Measurements from ENCODE around the gene ELMO1.

Gene ELMO1

GRCh38 chr7:37448636-37449361 is at the start of gene ELMO1:
Gene ELMO1 (minus strand): TSS chr7:37448864. CDS start chr7:37342690, 106,174 bp downstream.
- peak; percentile 92 for DNase-seq

DNA sequence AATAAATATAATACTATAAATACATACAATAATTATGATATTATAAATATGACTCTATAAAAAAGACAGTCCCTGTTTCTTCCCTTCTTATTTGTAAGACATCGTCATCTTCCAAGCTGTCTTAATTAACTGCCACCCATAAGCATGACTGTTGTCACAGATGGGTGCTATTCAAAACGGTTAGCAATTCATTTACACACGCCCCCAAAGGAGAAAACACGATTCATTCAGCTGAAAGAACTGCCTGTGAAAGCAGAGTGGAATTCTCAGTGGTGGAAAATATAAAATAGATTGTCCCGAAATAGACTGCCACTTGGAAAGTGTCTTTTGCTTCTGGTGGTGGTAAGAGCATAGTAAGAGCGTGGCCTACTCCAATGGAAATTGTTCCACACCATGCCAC is 48.9 kb upstream of the ELMO1 start:
- DNase-seq, result no peak

DNA sequence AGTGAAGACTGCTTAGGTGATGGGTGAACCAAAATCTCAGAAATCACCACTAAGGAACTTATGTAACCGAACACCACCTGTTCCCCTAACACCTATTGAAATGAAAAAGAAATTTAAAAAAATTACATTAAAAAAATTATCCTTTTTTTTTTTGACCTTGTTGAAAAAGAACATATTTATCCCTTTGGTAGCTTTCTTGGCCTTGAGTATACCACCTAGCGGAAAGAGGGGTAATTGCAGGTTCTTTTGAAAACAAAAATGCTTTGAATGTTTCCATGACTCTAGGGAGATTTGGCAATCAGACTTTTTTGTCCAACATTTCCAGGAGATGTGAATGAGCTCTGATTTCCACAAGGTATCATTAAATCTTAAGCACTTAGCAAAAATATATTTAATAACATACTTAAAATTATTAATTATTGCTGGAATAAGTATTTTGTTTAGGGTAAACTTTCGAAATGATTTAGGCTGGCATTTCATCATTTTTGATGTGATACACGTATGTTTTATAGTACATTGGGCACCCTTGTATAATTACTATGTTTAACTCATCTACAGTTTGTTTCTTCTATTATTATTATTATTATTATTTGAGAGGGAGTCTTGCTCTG is 47.0 kb upstream of the ELMO1 start:
- DNase-seq, result peak; percentile 74

DNA sequence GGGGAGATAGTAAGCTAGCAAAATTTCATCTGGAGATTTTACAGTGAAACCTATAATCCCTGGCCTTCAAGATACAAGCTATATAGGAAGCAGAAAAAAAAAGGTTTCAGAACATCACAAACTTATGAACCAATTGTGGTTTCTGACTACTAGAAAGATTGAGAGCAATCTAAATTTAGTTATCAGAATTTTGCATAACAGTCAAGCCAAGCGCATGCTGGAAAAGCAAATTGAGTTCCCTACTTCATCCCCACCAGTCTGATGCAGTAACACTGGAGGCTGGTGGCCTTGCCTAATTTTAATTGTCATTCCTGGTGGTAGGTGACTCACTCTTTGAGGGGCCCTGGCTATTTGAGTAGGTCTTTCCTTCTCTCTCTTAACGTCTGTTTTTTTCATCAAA is 46.3 kb upstream of the ELMO1 start:
- peak; percentile 18 for DNase-seq

GRCh38 chr7:37493810-37494209 is 45.1 kb upstream of the ELMO1 start:
- no peak for DNase-seq

DNA sequence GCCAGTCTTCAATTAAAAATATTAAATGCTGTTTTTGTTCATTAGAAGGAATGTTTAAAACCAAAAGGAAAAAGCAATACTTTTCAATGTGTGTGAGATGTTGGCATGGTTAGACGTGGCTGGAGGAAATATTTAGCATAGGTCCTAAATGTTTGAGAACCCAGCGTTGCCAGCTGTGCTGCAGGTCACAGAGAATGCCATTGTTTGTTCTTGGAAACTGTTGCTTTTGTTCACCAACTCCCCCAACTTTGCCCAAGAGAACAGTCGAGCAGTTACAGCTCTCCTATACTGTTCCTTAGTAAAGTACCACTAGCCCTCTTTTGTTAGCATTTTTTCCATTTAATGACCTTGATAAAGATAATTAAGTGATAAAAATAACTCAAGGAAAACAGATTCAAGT is 44.5 kb upstream of the ELMO1 start:
- no peak for DNase-seq

GRCh38 chr7:37491919-37492694 is 43.4 kb upstream of the ELMO1 start:
- no peak for DNase-seq

DNA sequence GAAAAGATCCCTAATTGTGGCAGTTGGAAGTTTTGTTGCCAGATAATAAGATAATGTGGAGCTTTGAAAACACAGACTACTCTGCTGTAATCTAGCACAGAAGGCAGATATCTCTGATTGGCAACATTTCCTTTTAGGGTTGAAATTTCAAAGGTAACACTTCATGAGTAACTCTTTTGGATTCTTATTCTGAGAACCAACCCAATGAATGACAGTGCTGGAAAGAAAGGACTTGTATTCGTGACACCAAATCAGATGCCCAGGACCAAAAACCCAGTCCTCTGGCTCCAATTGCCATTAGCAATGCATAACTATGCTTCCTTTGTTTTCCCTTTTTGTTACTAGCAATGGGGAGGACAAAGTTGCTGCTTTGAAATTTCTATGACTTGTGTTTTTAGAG is 41.0 kb upstream of the ELMO1 start:
- no peak for DNase-seq

DNA sequence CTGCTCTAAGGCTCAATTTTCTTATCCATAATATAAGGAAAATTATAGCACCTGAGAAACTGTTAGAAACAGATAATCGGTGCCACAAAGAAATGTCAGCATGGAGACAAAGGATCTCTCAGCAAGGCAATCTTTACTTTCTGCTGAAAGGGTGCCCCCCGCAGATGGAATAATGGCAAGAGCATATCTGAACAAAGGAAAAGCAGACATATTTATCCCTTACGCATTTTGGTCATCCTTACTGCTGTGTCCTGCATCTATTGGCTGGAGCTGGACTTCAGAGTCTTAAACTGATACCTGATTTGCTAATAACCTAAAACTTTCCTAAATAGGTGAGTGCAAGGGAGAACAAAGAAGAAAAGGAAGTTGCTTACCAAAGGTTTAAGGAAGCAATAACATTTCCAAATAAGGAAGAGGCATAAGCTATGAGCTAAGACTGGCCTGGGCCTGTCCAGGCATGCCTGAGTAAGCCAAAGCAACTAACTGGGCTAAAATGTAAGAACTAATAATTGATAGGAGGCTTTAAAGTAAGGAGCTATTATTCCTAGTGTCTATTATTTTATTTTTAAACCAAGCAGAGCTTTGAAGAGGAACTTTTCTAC is 39.6 kb upstream of the ELMO1 start:
- peak; percentile 16 for DNase-seq

GRCh38 chr7:37484426-37485073 is 35.9 kb upstream of the ELMO1 start:
- no peak for DNase-seq

DNA sequence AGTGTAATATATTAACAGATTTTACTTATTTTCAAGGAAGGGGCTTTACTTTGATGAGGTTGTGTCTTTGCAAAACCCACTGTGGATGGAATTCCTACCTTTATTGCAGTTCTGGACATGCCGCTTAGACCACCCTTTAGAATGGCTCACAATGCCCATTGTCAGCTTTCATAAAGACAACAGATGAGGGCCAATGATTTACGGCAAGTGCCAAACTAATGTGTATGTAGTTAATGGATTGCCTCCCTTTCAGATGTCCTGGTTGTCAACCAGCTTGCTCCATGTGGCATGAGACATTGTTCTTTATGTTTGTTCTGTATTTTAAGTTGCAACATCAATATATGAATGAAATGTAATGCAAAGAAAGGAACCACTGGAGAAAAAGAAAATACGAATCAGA is 35.0 kb upstream of the ELMO1 start:
- DNase-seq, result no peak

- DNase-seq, result no peak
Measured at GRCh38 chr7:37482953-37483352, 34.3 kb upstream of the ELMO1 start.

- no peak for DNase-seq
Measured at GRCh38 chr7:37482505-37482904, 33.8 kb upstream of the ELMO1 start.

- DNase-seq, result no peak
Measured at GRCh38 chr7:37481722-37482288, 33.1 kb upstream of the ELMO1 start.

GRCh38 chr7:37481154-37481553 is 32.5 kb upstream of the ELMO1 start:
- DNase-seq, result no peak

- peak; percentile 71 for DNase-seq
Measured at GRCh38 chr7:37480041-37481031, 31.7 kb upstream of the ELMO1 start.

GRCh38 chr7:37476881-37477450 is 28.3 kb upstream of the ELMO1 start:
- DNase-seq, result no peak

GRCh38 chr7:37476428-37476827 is 27.8 kb upstream of the ELMO1 start:
- DNase-seq, result no peak

GRCh38 chr7:37475646-37476045 is 27.0 kb upstream of the ELMO1 start:
- no peak for DNase-seq

DNA sequence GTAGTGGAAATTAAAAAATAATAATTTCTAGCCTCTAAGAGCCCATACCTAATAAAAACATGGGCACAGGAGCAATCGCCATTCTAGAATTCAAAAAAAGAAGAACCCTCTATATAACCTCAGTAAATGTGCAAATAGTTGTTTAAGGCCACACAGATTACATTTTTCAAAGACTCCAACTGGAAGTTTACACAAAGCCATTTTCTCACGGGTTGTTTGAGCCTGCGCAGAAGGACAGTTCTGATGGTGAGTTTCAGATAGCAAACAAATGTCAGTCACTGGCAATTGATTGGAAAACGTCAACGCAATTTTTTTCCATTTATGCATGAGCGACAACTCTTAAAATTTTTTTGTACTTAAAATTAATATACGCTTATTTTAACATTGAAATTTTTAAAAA is 23.0 kb upstream of the ELMO1 start:
- no peak for DNase-seq

DNA sequence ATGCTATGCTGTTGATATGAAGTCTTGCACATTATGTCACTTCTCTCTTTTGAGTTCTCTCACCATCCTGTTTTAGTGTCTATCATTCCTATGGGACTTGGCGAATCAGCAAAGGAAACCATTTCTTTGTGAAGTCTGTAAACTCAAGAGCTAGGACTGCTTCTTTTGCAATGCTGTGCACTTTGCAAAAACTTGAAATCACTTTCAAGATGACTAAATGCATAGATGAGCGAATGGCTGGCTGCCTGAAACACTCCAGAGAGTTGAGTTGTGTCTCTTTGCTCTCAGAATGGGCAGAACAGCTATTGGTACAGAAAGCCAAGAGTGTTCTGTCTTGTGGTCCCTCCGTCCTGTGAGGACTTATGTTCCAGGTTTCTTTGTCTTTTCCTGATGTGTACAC is 18.3 kb upstream of the ELMO1 start:
- DNase-seq, result no peak
